HG03439 (cell line): ENCODE measurements around the gene ASH1L.
"Not testable (repeated sequence)": the region's sequence is repeated elsewhere in the genome, so short reads cannot be mapped to it uniquely, and the experiment has no call there.

Experiments used
- ATAC-seq: cut with Tn5 transposase; IDR thresholded peaks from one replicate; pipeline ENCODE4 v1.9.1; 2021; ENCODE audit warnings: mild to moderate bottlenecking, moderate library complexity; ENCODE audit not compliant: unreplicated experiment

The ASH1L gene

DNA sequence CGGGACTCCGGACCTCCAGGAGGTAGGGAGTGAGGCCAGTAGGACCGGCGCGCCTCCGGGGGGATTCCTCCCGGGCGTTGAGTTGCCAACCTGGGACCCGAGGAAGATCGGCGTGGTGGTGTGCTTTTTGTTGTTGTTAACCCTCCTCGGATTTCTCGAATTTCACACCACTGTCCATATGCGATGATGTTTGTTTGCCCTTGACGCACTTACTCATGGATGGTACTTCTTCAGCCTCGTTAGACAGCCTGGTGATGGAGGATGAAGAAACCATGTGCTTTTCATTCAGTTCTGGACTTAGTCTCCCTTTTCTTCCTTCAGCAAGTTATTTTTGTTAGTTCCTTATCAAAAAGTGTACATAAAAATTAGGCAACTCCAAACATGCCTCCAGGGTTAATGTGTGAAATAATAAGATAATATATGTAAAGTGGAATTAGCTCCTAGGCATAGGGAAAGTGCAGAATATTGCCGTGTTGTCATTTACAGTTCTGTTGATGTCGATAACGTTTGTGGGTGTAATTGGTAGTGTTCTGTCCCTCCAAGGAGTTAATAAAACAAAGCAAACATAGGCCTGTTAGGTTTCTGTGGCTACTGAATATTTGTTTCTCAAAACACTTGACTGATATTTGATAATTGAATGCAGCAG is 897 bp upstream of the ASH1L start:
- not testable (repeated sequence) for ATAC-seq

DNA sequence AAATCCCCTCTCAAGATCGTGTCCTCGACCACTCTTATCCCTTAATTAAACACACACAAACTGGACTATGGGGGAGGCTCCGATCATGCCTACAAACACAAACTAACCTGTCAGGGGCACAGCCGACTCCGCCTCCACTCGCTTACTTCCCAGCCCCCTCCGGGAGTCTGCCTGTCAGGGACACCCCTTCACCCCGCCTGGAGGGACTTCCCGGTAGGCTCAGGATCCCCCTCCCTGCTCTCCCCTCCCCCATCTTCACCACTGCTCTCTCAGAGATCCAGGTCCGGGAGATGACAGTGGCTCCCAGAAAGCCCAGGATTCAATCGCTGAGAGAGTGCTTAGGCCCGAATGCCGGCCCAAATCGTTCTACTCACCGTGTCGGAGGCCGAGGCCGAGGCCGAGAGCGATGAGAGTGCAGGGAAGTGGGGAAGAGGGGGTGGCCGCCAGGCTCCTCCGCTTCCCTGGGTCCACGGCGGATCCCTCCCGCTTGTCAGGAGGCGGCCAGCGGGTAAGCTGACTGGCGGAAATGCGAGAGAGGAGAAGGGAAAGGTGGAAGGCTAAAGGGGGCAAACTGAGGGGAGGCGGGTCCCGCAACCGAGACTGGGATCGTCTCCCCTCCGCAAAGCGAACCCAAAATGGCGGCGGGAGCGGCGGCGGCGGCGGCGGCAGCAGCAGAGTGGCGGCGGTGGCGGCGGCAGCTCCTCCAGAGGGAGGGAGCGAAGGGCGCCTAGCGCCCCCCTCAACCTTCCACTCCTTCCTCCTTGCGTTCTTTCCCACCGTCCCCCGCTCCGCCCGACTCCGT is 623 bp downstream of the ASH1L start:
- ATAC-seq = peak; percentile 25

DNA sequence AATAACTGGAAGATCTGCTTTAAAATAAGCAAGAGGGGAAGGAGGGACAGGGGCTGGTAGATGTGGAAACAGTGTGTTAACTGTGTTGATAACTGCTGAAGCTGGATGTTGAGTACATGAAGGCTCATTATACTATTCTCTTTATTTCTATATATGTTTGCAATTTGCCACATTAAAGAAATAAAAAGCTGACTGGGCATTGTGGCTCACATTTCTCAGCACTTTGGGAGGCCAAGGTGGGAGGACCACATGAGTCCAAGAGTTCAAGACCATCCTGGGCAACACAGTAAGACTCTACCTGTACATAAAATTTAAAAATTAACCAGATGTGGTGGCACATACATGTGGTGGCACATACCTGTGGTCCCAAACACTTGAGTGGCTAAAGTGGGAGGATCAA is 6.7 kb downstream of the ASH1L start:
- no peak for ATAC-seq

DNA sequence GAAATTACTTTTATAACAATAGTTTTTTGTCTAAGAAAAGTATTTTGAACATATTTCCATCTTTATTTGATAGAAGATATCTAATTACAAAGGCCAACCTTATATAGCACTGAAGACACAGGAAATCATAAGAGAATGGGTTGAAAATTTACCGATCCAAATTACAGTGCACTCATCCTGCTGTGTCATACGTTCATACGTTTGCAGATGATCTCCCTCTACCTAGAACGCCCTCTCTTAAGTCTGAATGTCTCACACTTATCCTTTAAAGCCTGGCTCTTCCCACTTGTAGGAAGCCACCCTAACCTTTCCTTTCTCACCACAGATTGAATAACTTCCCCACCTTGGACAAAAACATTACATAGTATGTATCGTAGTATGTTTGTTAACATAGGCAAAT is 9.3 kb downstream of the ASH1L start:
- no peak for ATAC-seq

DNA sequence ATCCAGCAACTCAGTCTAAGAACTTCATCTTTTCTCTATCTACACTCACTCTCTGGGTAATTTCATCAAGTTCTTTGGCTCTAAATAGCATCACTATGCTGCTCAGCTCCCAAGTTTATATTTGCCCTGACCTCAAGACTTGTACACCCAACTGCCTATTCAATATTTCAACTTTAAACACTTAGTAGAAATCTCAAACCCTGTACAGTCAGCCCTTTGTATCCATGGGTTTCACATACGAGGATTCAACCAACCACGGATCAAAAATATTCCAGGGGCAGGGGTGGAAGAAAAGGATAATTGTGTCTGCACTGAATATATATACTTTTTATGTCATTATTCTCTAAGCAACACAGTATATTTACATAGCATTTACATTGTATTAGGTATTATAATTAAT is 13.9 kb downstream of the ASH1L start:
- ATAC-seq = no peak

DNA sequence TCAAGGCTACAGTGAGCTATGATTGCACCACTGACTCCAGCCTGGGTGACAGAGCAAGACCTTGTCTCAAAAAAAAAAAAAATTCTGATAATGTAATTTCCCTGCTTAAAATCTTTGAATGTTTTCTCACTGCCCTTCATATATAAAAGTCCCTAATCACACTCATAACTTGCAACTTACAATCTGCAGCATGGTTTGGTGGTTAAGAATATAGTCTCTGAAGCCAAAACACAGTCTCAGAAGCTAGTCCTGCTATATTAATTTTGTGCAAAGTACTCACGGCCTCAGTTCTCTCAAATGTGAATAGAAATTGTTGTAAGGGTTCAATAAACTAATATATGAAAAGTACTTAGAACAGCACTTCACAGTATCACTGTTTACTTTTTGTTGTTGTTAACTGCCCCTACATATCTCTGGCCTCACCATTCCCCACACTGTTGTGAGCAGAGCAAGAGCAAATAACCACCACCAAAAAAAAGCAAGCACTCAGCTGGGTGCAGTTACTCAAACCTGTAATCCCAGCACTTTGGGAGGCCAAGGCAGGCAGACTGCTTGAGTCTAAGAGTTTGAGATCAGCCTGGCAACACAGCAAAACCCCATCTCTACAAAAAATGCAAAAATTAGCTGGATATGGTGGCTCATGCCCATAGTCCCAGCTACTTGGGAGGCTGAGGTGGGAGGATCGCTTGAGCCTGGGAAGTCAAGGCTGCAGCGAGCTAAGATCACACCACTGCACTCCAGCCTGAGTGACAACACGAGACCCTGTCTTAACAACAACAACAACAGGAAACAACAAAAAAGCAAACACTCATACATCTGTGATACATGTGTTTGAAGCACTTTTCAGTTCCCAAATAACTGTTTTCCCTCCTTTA is 22.4 kb downstream of the ASH1L start:
- ATAC-seq = no peak

DNA sequence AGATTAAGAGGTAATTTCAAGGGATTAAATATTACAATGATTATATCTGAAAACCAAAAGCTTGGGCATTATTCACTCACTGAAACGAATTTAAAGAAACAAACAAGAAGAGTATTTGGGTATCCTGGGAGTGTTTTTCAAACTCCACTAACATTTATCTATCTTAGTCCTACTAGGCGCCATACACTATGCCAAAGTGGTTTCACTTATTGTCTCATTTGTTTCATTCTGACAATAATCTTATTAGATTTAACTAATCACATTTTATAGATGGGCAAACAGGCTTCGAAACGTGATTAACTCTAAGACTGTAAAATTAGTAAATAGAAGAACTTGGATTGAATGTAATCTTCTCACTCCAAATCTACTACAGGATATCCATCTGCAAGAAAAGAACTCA is 25.4 kb downstream of the ASH1L start:
- ATAC-seq = no peak

DNA sequence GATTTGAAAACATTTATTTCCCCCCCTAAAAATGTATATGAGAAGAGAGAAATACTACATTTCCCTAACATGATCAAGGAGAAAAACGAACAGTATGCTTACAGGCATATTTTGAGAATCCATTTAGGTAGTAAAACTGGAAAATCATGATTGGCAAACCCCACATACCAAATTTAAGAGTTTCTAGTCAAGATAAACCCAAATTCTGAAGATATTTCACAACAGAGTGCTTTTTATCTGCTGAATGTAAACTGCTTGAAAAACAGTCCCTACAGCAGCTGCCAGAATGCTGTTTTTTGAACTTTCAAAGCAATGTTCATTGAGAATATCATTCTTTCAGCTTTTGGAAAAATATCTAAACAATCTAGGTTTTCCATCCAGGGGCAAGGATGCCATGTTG is 31.0 kb downstream of the ASH1L start:
- no peak for ATAC-seq

DNA sequence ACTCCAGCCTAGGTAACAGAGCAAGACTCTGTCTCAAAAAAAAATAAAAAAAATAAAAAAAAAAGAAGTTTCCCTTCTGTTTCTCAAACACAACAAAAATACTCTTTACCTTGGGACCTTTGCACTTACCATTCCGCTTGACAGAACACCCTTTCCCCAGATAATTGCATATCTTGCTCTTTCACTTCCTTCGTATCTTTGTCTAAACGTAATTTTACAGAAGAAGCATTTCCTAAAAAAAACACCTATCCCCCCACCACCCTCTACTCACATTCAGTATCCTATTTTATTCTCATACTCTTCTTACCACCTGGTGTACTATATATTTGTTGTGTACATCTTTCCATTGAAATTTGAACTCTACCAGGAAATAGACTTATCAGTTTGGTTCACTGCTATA is 32.7 kb downstream of the ASH1L start:
- no peak for ATAC-seq

DNA sequence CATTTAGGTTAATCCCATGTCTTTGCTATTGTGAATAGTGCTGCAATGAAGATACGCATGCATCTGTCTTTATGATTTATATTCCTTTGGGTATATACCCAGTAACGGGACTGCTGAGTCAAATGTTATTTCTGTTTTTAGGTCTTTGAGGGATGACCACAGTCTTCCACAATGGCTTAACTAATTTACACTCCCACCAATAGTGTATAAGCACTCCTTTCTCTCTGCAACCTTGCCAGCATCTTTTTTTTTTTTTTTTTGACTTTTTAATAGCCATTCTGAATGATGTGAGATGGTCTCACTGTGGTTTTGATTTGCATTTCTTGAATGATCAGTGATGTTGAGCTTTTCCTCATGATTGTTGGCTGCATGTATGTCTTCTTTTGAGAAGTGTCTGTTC is 33.5 kb downstream of the ASH1L start:
- ATAC-seq = no peak

DNA sequence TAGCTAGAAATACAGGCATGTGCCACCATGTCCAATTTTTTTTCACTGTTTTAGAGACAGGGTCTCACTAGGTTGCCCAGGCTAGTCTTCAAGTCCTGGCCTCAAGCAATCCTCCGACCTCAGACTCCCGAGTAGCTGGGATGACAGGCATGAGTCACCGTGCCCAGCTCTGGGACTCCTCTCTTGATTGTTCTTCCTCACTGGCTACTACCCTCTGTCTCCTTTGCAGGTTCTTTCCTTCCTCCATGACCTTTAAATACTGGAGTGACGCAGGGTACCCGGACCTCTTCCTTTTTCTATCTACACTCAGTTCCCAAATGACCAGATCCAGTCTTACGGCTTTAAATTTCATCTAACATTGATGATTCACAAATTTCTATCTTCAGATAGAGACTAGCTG is 34.9 kb downstream of the ASH1L start:
- ATAC-seq = no peak

DNA sequence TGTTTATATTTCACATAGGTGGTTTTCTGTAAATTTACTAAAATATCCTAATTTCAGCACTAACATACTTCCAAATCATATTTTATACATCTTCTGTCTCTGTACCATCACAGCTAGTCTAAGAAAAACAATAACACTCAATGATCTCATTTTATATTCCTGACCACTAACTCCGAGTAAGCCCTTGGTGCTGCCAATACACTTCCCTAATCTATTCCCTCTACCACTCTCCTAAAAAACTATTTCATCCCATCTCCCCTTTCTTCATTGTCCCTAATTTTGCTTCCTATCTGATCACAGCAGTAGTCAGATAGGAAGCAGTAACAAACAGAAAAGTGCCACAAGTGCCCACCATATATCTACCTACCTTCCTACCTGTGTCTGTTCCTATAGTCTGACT is 36.2 kb downstream of the ASH1L start:
- no peak for ATAC-seq

DNA sequence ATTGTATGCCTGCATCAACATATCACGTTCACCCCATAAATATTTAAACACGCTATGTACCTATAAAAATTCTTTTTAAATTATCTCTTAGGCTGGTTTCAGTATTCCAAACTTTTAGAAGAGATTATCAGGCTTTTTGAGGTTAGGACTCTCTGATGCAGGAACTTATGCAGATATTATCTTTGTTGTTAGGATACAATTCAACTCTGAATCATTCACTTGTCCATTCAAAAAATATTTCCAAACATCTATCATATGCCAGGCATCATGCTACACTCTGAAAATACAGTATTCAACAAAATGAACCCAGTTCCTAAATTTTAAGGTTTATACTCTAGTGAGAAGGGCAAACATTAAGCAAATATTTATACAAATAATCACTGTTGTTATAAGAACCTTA is 40.5 kb downstream of the ASH1L start:
- ATAC-seq = no peak

DNA sequence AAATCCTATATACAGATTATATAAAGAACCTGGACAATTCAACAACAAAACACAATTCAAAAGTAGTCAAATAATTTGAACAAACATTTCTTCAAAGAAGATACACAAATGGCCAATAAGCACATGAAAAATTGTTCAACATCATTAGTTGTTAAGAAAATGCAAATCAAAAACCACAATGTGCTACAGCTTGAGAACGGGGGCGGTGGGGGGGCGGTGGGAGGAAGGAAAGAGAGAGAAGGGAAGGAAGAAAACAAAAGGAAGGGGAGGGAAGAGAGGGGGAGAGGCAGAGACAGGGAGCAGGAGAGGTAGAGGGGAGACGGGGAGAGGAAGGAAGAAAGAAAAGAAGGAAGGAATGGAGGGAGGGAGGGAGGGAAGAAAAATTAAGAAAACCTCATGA is 44.1 kb downstream of the ASH1L start:
- ATAC-seq = no peak

DNA sequence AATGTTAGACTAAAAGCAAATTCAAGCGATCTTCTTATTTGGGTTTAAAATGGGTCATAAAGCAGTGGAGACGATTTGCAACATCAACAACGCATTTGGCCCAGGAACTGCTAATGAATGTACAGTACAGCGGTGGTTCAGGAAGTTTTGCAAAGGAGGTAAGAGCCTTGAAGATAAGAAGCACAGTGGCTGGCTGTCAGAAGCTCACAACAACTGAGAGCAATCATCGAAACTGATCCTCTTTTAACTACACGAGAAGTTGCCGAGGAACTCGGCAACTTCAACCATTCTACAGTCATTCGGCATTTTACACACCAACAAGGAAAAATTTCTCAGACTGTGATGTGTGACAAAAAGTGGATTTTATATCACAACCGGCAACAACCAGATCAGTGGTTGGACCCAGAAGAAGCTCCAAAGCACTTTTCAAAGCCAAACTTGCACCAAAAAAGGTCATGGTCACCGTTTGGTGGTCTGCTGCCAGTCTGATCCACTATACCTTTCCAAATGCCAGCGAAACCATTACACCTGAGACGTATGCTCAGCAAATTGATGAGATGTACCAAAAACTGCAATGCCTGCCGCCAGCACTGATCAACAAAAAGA is 47.9 kb downstream of the ASH1L start:
- ATAC-seq = no peak

DNA sequence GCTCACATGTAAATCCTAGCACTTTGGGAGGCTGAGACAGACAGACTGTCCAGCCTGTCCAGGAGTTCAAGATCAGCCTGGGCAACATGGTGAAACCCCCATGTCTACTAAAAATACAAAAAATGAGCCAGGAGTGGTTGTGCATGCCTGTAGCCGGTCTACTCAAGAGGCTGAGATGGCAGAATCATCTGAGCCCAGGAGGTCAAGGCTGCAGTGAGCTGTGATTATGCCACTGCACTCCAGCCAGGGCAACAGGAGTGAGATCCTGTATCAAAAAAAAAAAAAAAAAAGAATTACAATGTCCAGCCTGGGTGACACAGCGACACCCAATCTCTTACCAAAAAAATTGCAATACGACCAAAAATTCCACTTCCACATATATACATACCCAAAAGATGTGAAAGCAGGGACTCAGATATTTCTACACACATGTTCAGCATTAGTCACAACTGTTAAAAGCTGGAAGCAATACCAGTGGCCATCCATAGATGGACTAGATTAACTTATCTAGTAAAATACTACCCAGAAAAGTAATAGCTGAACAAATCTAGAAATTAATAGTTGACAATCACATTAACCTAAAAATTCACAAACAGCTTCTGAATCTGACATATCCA is 49.2 kb downstream of the ASH1L start:
- ATAC-seq = no peak

DNA sequence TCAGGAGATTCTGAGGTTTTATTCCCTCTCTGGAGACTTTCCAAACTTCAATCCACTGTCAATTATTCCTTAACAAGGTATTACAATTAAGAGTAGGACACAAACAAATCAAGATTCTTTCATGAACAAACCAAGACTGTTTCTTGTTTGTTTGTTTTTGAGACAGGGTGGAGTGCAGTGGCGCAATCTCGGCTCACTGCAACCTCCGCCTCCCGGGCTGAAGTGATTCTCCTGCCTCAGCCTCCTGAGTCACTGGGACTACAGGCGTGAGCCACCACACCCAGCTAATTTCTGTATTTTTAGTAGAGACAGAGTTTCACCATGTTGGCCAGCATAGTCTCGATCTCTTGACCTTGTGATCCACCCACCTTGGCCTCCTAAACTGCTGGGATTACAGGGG is 51.2 kb downstream of the ASH1L start:
- not testable (repeated sequence) for ATAC-seq

DNA sequence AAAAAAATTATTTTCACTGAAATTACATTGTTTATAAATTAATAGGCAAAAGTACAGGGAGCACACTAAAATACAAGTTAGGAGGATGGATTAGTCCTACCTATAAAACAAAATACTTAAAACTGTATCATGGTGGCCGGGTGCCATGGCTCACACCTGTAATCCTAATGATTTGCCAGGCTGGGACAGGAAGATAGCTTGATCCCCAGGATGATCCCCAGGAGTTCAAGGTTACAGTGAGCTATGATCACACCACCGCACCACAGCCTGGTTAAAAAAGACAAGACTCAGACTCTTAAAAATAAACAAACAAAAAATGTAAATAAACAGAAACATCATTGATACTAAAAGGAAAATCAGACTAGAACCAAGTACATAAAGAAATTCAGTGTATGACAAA is 53.5 kb downstream of the ASH1L start:
- no peak for ATAC-seq

DNA sequence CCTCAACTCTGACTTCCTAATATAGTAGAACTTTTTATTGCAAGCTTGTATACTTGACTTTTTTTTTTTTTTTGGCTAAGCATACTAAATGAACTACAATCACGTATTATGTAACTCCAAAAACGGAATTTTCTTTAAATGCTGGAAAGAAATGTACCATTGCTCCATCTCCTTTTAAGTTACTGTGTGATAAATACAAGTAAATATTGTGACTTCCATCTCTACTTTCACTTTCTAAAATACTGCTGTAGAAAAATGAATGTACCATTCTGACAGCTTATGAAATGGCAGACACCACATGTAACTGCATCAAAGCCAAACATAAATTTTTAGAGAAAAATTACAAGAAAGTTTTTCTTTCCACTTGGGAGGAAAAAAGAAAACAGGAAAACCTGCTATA is 54.7 kb downstream of the ASH1L start:
- no peak for ATAC-seq

DNA sequence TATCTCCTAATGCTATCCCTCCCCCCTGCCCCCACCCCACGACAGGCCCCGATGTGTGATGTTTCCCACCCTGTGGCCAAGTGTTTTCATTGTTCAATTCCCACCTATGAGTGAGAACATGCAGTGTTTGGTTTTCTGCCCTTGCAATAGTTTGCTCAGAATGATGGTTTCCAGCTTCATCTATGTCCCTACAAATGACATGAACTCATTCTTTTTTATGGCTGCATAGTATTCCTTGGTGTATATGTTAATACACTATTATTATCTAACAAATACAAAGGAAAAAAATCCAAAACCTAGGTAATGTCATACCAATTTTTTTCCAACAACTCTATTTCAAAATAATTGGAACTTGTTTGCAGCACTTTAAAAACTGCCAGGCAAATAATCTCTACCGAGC is 56.6 kb downstream of the ASH1L start:
- ATAC-seq = not testable (repeated sequence)

DNA sequence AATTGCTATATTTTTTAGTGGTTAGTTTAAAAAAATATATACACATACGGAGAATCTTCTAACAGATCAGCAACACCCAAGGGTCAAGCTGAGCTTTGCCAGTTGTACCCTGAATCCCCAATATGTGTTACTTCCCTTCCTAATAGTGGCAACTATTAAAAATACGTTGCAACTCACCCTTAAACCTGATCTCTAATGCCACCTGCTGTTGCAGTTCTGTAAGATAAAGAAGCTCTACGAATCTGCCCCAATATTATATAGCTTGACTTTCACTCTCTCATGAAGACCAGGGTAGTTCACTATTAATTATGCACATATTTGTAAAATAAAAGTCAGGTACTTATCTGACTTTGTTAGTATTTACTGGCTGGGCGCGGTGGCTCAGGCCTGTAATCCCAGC is 58.4 kb downstream of the ASH1L start:
- no peak for ATAC-seq
